Activated CD4-positive, alpha-beta T cell treated with anti-CD3 and anti-CD28 coated beads, Interleukin-2, amount 10 ng/mL, durations not matched to agents 24 days and 14 days (primary cell): ENCODE measurements around the gene MLLT1. TPM values are rescaled to one million over a fixed set of nuclear protein-coding genes. Genes with fewer than 3 reads are reported as not detected.
"Not testable (repeated sequence)": the region's sequence is repeated elsewhere in the genome, so short reads cannot be mapped to it uniquely, and the experiment has no call there.

Source experiments
- DNase-seq: peaks from one replicate; pipeline ENCODE4 v3.0.0; 2022
- H3K27ac Mint-ChIP-seq: one replicate; pipeline ENCODE4 v1.8.0; 2022; ENCODE audit warnings: mild to moderate bottlenecking, mixed read lengths
- H3K27me3 Mint-ChIP-seq: one replicate; pipeline ENCODE4 v1.8.0; 2022; ENCODE audit warnings: mixed read lengths
- H3K36me3 Mint-ChIP-seq: one replicate; pipeline ENCODE4 v1.8.0; 2022; ENCODE audit warnings: low read depth, mild to moderate bottlenecking, mixed read lengths
- H3K4me1 Mint-ChIP-seq: one replicate; pipeline ENCODE4 v1.8.0; 2021; ENCODE audit warnings: mixed read lengths
- H3K4me3 Mint-ChIP-seq: one replicate; pipeline ENCODE4 v1.8.0; 2022; ENCODE audit warnings: mild to moderate bottlenecking, moderate library complexity, mixed read lengths
- H3K9me3 Mint-ChIP-seq: one replicate; pipeline ENCODE4 v1.8.0; 2021; ENCODE audit warnings: mixed read lengths
- intact Hi-C: fragments of 100-400 bp; cut with micrococcal nuclease; formaldehyde crosslinking; loops from one replicate; pipeline ENCODE4 v1.15.1; 2023
- total RNA-seq: library from RNA; stranded (reverse); gene quantifications from 2 replicates; pipeline ENCODE4 v1.2.3, GENCODE V29; 2022

The MLLT1 gene
- total RNA-seq, 1 donor from 2014 or later = 74.3 TPM

GRCh38 chr19:6287269-6287885, 7.6 kb upstream of the MLLT1 start:
- peaks cover 2% of the 10 kb centered on the region for H3K27me3 Mint-ChIP-seq
- DNase-seq = no peak
- intact Hi-C loops = no loop called here
- no peaks in the 10 kb centered on the region for H3K4me1 Mint-ChIP-seq
- H3K36me3 Mint-ChIP-seq = peaks cover 2% of the 10 kb centered on the region
- H3K9me3 Mint-ChIP-seq = peaks cover 16% of the 10 kb centered on the region
- no peak overlapping the region for H3K4me3 Mint-ChIP-seq
- no peak overlapping the region for H3K27ac Mint-ChIP-seq

GRCh38 chr19:6286676-6287075, 6.9 kb upstream of the MLLT1 start:
- no peak for DNase-seq
- H3K4me3 Mint-ChIP-seq = no peak overlapping the region
- intact Hi-C loops = no loop called here
- H3K27me3 Mint-ChIP-seq = peaks cover 2% of the 10 kb centered on the region
- no peak overlapping the region for H3K27ac Mint-ChIP-seq
- peaks cover 15% of the 10 kb centered on the region for H3K9me3 Mint-ChIP-seq
- H3K36me3 Mint-ChIP-seq = peaks cover 2% of the 10 kb centered on the region
- H3K4me1 Mint-ChIP-seq = no peaks in the 10 kb centered on the region

- H3K27me3 Mint-ChIP-seq, H3K9me3 Mint-ChIP-seq, DNase-seq, intact Hi-C loops, H3K4me3 Mint-ChIP-seq, H3K36me3 Mint-ChIP-seq, H3K27ac Mint-ChIP-seq: not testable (repeated sequence)
- peaks cover 17% of the 10 kb centered on the region for H3K4me1 Mint-ChIP-seq
These were observed 2.6 kb upstream of the MLLT1 start for GRCh38 chr19:6282393-6282792.

GRCh38 chr19:6279620-6279930, 200 bp downstream of the MLLT1 start:
- no peaks in the 10 kb centered on the region for H3K9me3 Mint-ChIP-seq

GRCh38 chr19:6278740-6279619, 795 bp downstream of the MLLT1 start:
- Mint-ChIP-seq H3K27me3 (peaks cover 2% of the 10 kb centered on the region), H3K9me3 (no peaks in the 10 kb centered on the region), H3K27ac (peak overlapping the region; percentile 92), H3K4me3 (peak overlapping the region; percentile 95), H3K36me3 (peaks cover 12% of the 10 kb centered on the region), H3K4me1 (peaks cover 23% of the 10 kb centered on the region)
- intact Hi-C loops = no loop called here
- DNase-seq = peak; percentile 67

More at GRCh38 chr19:6279620-6279930, 200 bp downstream of the MLLT1 start:
- H3K27me3 Mint-ChIP-seq = peaks cover 2% of the 10 kb centered on the region
- H3K4me3 Mint-ChIP-seq = peak overlapping the region; percentile 39
- H3K27ac Mint-ChIP-seq = no peak overlapping the region
- H3K36me3 Mint-ChIP-seq = peaks cover 12% of the 10 kb centered on the region
- intact Hi-C loops = no loop called here
- no peak for DNase-seq
- H3K4me1 Mint-ChIP-seq = peaks cover 23% of the 10 kb centered on the region

- Mint-ChIP-seq H3K36me3 (peaks cover 12% of the 10 kb centered on the region), H3K9me3 (no peaks in the 10 kb centered on the region), H3K27ac (peak overlapping the region; percentile 92), H3K27me3 (peaks cover 2% of the 10 kb centered on the region), H3K4me1 (peaks cover 23% of the 10 kb centered on the region), H3K4me3 (peak overlapping the region; percentile 95)
- intact Hi-C loops = no loop called here
- no peak for DNase-seq
These were observed 1.7 kb downstream of the MLLT1 start for GRCh38 chr19:6278051-6278450.

GRCh38 chr19:6276447-6276846, 3.3 kb downstream of the MLLT1 start:
- H3K9me3 Mint-ChIP-seq = no peaks in the 10 kb centered on the region
- peaks cover 12% of the 10 kb centered on the region for H3K36me3 Mint-ChIP-seq
- H3K4me3 Mint-ChIP-seq = no peak overlapping the region
- peak overlapping the region; percentile 56 for H3K27ac Mint-ChIP-seq
- DNase-seq = no peak
- H3K27me3 Mint-ChIP-seq = no peaks in the 10 kb centered on the region
- H3K4me1 Mint-ChIP-seq = peaks cover 28% of the 10 kb centered on the region
- intact Hi-C loops = no loop called here

- H3K9me3 Mint-ChIP-seq = no peaks in the 10 kb centered on the region
- intact Hi-C loops = no loop called here
- H3K36me3 Mint-ChIP-seq = peaks cover 15% of the 10 kb centered on the region
- DNase-seq = no peak
- H3K27me3 Mint-ChIP-seq = no peaks in the 10 kb centered on the region
- H3K4me3 Mint-ChIP-seq = no peak overlapping the region
- peaks cover 28% of the 10 kb centered on the region for H3K4me1 Mint-ChIP-seq
- H3K27ac Mint-ChIP-seq = no peak overlapping the region
These were observed 4.5 kb downstream of the MLLT1 start for GRCh38 chr19:6275170-6275744.

GRCh38 chr19:6274756-6275155, 5.0 kb downstream of the MLLT1 start:
- H3K36me3 Mint-ChIP-seq = peaks cover 20% of the 10 kb centered on the region
- H3K27ac Mint-ChIP-seq = no peak overlapping the region
- intact Hi-C loops = no loop called here

GRCh38 chr19:6273701-6274601, 5.8 kb downstream of the MLLT1 start:
- Mint-ChIP-seq H3K27me3 (no peaks in the 10 kb centered on the region), H3K36me3 (peaks cover 19% of the 10 kb centered on the region), H3K4me3 (no peak overlapping the region), H3K27ac (no peak overlapping the region), H3K4me1 (peaks cover 26% of the 10 kb centered on the region), H3K9me3 (no peaks in the 10 kb centered on the region)
- DNase-seq = no peak
- intact Hi-C loops = no loop called here

More at GRCh38 chr19:6274756-6275155, 5.0 kb downstream of the MLLT1 start:
- H3K9me3 Mint-ChIP-seq = no peaks in the 10 kb centered on the region
- H3K27me3 Mint-ChIP-seq = no peaks in the 10 kb centered on the region
- DNase-seq = no peak
- peaks cover 28% of the 10 kb centered on the region for H3K4me1 Mint-ChIP-seq
- no peak overlapping the region for H3K4me3 Mint-ChIP-seq

- Mint-ChIP-seq H3K36me3 (peaks cover 20% of the 10 kb centered on the region), H3K4me3 (no peak overlapping the region), H3K27ac (no peak overlapping the region), H3K9me3 (no peaks in the 10 kb centered on the region), H3K4me1 (peaks cover 17% of the 10 kb centered on the region), H3K27me3 (no peaks in the 10 kb centered on the region)
- no peak for DNase-seq
- intact Hi-C loops = no loop called here
These were observed 6.7 kb downstream of the MLLT1 start for GRCh38 chr19:6272913-6273600.

- no peaks in the 10 kb centered on the region for H3K27me3 Mint-ChIP-seq
- no peak overlapping the region for H3K4me3 Mint-ChIP-seq
- H3K36me3 Mint-ChIP-seq = peaks cover 20% of the 10 kb centered on the region
- no peak overlapping the region for H3K27ac Mint-ChIP-seq
- intact Hi-C loops = no loop called here
- no peak for DNase-seq
- H3K9me3 Mint-ChIP-seq = no peaks in the 10 kb centered on the region
- peaks cover 11% of the 10 kb centered on the region for H3K4me1 Mint-ChIP-seq
These were observed 7.4 kb downstream of the MLLT1 start for GRCh38 chr19:6272411-6272791.

GRCh38 chr19:6271721-6272410, 7.9 kb downstream of the MLLT1 start:
- H3K27ac Mint-ChIP-seq = no peak overlapping the region
- H3K4me3 Mint-ChIP-seq = no peak overlapping the region
- no peaks in the 10 kb centered on the region for H3K9me3 Mint-ChIP-seq
- DNase-seq = no peak
- H3K4me1 Mint-ChIP-seq = peaks cover 10% of the 10 kb centered on the region
- no peaks in the 10 kb centered on the region for H3K27me3 Mint-ChIP-seq
- intact Hi-C loops = no loop called here
- H3K36me3 Mint-ChIP-seq = peaks cover 22% of the 10 kb centered on the region
